ENCODE data around the gene NAA25.

- TF ChIP-seq POLR2A (IDR thresholded peaks at IDR 0.05; ENCODE audit: low read length) (no peak), GATA1 (IDR thresholded peaks at IDR 0.05; ENCODE audit: low read depth, low read length) (no peak)
Measured at GRCh38 chr12:112153181-112153892, 44.8 kb upstream of the NAA25 start.

Data from erythroblast (primary cell).